Measurements from ENCODE around the gene OPRM1. TPM values are rescaled to one million over a fixed set of nuclear protein-coding genes. Genes with fewer than 3 reads are reported as not detected.

Gene OPRM1
- total RNA-seq, 4 donors from 2014 or later, result not detected

DNA sequence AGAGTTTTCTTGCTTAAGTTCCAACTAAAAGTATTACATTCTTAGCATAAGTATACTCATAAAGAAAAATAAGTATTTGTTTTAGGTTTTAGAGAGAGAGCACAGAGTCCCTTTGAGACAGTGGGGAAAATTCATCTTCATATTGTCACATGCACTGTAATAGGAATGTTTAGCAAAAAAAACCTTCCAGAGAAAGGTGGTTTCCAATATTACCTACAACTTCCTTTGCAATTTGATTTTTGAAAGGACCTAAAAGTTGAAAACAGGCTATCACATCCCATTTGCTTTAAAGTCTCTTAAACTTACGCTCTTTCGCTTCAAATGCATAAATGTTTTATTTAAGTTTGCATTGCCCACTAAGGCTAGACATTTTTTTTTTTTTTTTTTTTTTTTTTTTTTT is 86.4 kb downstream of the OPRM1 start:
- TF ChIP-seq POLR2A (IDR thresholded peaks at IDR 0.05), result no peak
- TF ChIP-seq, protein P1, sequence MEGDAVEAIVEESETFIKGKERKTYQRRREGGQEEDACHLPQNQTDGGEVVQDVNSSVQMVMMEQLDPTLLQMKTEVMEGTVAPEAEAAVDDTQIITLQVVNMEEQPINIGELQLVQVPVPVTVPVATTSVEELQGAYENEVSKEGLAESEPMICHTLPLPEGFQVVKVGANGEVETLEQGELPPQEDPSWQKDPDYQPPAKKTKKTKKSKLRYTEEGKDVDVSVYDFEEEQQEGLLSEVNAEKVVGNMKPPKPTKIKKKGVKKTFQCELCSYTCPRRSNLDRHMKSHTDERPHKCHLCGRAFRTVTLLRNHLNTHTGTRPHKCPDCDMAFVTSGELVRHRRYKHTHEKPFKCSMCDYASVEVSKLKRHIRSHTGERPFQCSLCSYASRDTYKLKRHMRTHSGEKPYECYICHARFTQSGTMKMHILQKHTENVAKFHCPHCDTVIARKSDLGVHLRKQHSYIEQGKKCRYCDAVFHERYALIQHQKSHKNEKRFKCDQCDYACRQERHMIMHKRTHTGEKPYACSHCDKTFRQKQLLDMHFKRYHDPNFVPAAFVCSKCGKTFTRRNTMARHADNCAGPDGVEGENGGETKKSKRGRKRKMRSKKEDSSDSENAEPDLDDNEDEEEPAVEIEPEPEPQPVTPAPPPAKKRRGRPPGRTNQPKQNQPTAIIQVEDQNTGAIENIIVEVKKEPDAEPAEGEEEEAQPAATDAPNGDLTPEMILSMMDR (IDR thresholded peaks at IDR 0.05), result no peak
- H3K27me3 ChIP-seq, result no peaks in the 10 kb centered on the region
- H3K4me1 ChIP-seq, result no peaks in the 10 kb centered on the region
- H3K36me3 ChIP-seq, result no peaks in the 10 kb centered on the region
- H3K27ac ChIP-seq, result no peak overlapping the region
- no peak overlapping the region for H3K4me3 ChIP-seq
- no peak for DNase-seq
- H3K9me3 ChIP-seq, result no peaks in the 10 kb centered on the region

DNA sequence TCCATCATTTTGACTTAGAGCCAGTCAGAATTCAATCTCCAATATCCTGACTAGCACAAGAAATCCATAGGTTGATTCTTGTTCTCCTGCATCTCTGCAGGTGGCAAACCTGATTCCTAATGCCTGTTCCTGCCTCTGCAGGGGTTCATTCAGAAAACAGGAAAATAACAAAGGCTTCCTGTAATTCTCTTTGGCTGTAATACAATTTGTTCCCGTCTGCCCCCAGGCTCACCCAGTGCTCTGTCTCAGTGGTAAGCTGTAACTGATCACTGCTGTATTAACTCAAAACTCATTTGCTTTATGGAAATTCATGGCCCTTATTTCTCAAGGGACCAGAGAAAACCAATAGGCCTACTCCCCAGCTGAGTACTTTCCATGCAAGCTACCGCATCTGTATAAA is 88.6 kb downstream of the OPRM1 start:
- no peaks in the 10 kb centered on the region for H3K9me3 ChIP-seq
- H3K27me3 ChIP-seq, result no peaks in the 10 kb centered on the region
- no peak overlapping the region for H3K27ac ChIP-seq
- TF ChIP-seq, protein P1 (IDR thresholded peaks at IDR 0.05), result no peak
- TF ChIP-seq POLR2A (IDR thresholded peaks at IDR 0.05), result no peak
- no peak for DNase-seq
- no peaks in the 10 kb centered on the region for H3K4me1 ChIP-seq
- no peak overlapping the region for H3K4me3 ChIP-seq
- no peaks in the 10 kb centered on the region for H3K36me3 ChIP-seq

DNA sequence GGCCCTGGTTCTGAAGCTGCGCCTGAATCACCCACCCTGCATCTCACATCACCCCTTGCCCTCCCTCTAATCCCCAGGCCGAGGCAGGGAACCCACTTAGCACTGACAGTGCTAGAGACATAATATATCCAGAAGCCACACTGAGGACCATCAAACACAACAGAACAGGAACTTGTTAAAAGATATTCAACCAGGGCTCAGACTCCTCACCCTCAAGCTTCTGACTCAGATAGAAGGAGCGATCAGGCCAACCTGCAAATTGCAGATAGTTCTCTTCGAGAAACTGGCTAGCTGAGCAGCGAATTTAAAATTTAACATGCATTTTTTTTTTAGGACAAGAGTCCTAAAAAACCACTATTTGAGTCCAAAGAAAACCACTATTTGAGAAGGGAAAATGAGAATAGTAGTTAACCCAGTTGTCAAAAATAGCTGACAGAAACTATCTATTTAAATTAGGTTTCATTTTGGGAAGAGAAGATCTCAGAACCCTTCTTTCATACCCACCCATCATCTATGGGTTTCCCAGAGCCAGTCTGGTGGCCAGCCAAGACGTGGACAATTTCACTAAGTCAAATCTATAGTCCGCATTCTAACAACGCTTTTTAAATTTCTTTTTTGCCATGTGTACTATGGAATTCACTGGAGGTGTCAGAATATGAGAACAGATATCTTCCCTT is 95.6 kb downstream of the OPRM1 start:
- TF ChIP-seq, protein P1 (IDR thresholded peaks at IDR 0.05), result no peak
- Histone ChIP-seq H3K4me3 (no peak overlapping the region), H3K27ac (no peak overlapping the region), H3K36me3 (no peaks in the 10 kb centered on the region), H3K9me3 (no peaks in the 10 kb centered on the region), H3K27me3 (no peaks in the 10 kb centered on the region), H3K4me1 (no peaks in the 10 kb centered on the region)
- DNase-seq, result no peak

DNA sequence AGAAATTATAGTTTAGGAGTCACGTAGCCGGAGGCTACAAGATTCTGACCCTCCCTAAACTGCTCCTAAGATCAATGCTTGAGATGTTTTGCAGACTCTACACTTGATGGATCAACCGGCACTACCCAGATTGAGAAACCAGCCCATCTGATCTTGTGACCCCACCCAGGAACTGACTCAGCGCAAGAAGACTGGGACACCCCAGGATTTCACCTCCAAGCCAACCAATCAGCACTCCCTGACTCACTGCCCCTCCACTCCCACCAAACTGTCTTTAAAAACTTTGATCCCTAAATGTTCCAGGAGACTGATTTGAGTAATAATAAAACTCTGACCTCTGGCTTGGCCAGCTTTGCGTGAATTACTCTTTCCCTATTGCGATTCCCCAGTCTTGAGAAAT is 99.8 kb downstream of the OPRM1 start:
- no peaks in the 10 kb centered on the region for H3K36me3 ChIP-seq
- no peaks in the 10 kb centered on the region for H3K9me3 ChIP-seq
- H3K4me1 ChIP-seq, result no peaks in the 10 kb centered on the region
- H3K27me3 ChIP-seq, result no peaks in the 10 kb centered on the region
- TF ChIP-seq POLR2A (IDR thresholded peaks at IDR 0.05), result no peak
- TF ChIP-seq, protein P1 (IDR thresholded peaks at IDR 0.05), result no peak
- no peak overlapping the region for H3K4me3 ChIP-seq
- no peak for DNase-seq
- H3K27ac ChIP-seq, result no peak overlapping the region

DNA sequence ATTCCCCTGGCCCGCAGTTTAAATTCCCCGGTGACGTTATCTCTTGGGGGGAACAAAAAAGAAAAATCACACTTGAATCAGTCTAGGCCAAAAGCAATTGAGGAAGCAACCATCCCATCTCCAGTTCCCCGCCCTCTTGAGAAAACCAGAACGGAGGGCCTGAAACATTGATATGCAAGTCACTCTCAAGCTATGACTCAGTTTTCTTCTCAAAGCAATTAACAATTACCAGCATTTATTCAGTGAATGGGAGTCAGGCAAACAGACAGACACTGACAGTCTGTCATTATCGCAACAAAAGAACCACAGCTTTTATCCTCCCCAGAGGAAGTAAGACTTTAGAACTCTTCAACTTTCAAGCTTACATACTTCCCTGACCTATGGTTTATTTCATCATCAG is 100.9 kb downstream of the OPRM1 start:
- Histone ChIP-seq H3K4me1 (no peaks in the 10 kb centered on the region), H3K27me3 (no peaks in the 10 kb centered on the region), H3K9me3 (no peaks in the 10 kb centered on the region), H3K4me3 (no peak overlapping the region), H3K27ac (no peak overlapping the region), H3K36me3 (no peaks in the 10 kb centered on the region)
- TF ChIP-seq, protein P1 (IDR thresholded peaks at IDR 0.05), result no peak
- no peak for DNase-seq

DNA sequence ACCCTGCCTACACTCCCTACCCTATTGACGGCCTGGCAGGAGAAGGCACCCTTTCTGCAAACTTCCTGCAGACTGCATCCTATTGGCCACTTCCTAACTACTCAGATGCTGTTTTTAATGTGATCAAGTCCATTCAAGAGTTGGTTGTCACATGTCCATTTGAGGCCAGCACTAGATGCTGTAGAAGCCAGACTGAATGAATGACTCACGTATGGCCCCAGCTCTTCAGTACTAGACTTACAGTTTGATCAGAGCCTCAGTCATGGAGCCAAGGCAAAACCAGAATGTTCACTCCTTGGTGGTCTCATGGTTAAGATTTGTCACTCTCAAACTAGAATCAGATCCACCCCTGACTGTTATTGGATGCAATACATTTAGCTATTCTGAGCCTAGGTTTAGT is 101.7 kb downstream of the OPRM1 start:
- no peaks in the 10 kb centered on the region for H3K36me3 ChIP-seq
- H3K27ac ChIP-seq, result no peak overlapping the region
- DNase-seq, result no peak
- TF ChIP-seq, protein P1 (IDR thresholded peaks at IDR 0.05), result no peak
- no peak for TF ChIP-seq POLR2A (IDR thresholded peaks at IDR 0.05)
- no peaks in the 10 kb centered on the region for H3K27me3 ChIP-seq
- no peak overlapping the region for H3K4me3 ChIP-seq
- no peaks in the 10 kb centered on the region for H3K9me3 ChIP-seq
- no peaks in the 10 kb centered on the region for H3K4me1 ChIP-seq

All from Peyer's patch (tissue), 4 donors.